Neural cell (in vitro differentiated cells): ENCODE measurements around the gene GPC5. TPM values are rescaled to one million over a fixed set of nuclear protein-coding genes. Genes with fewer than 3 reads are reported as not detected.

Experiments used
- H2AFZ ChIP-seq: fragments of 200-600, 300-800 bp; sonication (generic), shearing (Covaris generic); 2 replicates; pipeline ENCODE4 v1.6.0; 2014; ENCODE audit warnings: low read depth, mild to moderate bottlenecking, antibody characterized with exemption, low read length, moderate library complexity
- H3F3A ChIP-seq: fragments of 200-600 bp; shearing (Covaris generic); 2 replicates; pipeline ENCODE4 v1.6.1; 2016; ENCODE audit warnings: mild to moderate bottlenecking, moderate library complexity, mixed read lengths, antibody characterized with exemption, low read length; ENCODE audit not compliant: insufficient read depth, poor library complexity, severe bottlenecking
- H3K27ac ChIP-seq: fragments of 200-600, 300-800 bp; sonication (generic), shearing (Covaris generic); 2 replicates; pipeline ENCODE4 v1.5.1; 2014; ENCODE audit warnings: mild to moderate bottlenecking, low read length, moderate library complexity
- H3K27me3 ChIP-seq: fragments of 300-800, 200-600 bp; sonication (generic), shearing (Covaris generic); 2 replicates; pipeline ENCODE4 v1.6.0; 2014; ENCODE audit warnings: mild to moderate bottlenecking, low read depth, low read length, moderate library complexity; ENCODE audit not compliant: insufficient read depth
- H3K36me3 ChIP-seq: fragments of 300-800, 200-600 bp; sonication (generic), shearing (Covaris generic); 2 replicates; pipeline ENCODE4 v1.5.1; 2014; ENCODE audit warnings: mild to moderate bottlenecking, antibody characterized with exemption, low read length, moderate library complexity; ENCODE audit not compliant: insufficient read depth
- H3K4me2 ChIP-seq: fragments of 300-800, 200-600 bp; sonication (generic), shearing (Covaris generic); 2 replicates; pipeline ENCODE4 v1.6.0; 2014; ENCODE audit warnings: mild to moderate bottlenecking, low read length
- H3K4me3 ChIP-seq: fragments of 300-800, 200-600 bp; sonication (generic), shearing (Covaris generic); 2 replicates; pipeline ENCODE4 v1.5.1; 2014; ENCODE audit warnings: mild to moderate bottlenecking, low read length, moderate library complexity
- H3K79me2 ChIP-seq: fragments of 200-600 bp; shearing (Covaris generic); replicated peaks from 2 replicates; pipeline ENCODE4 v1.6.0; 2014; ENCODE audit warnings: mild to moderate bottlenecking, low read length, moderate library complexity; ENCODE audit not compliant: insufficient read depth
- H3K9ac ChIP-seq: fragments of 300-800, 200-600 bp; sonication (generic), shearing (Covaris generic); 2 replicates; pipeline ENCODE4 v1.6.1; 2016; ENCODE audit warnings: mild to moderate bottlenecking, low read length, mixed read lengths
- H3K9me2 ChIP-seq: fragments of 200-600 bp; shearing (Covaris generic); 2 replicates; pipeline ENCODE4 v1.6.1; 2016; ENCODE audit warnings: mild to moderate bottlenecking, low read length, mixed read lengths; ENCODE audit not compliant: insufficient read depth
- H3K9me3 ChIP-seq: fragments of 200-600, 300-800 bp; sonication (generic), shearing (Covaris generic); 2 replicates; pipeline ENCODE4 v1.6.1; 2016; ENCODE audit warnings: mild to moderate bottlenecking, mixed run types, low read length, moderate library complexity, mixed read lengths
- H4K20me1 ChIP-seq: fragments of 200-600 bp; shearing (Covaris generic); 2 replicates; pipeline ENCODE4 v1.6.1; 2016; ENCODE audit warnings: mild to moderate bottlenecking, mixed run types; ENCODE audit not compliant: insufficient read depth
- CTCF ChIP-seq: fragments of 450-650 bp; IDR thresholded peaks from 2 replicates; pipeline ENCODE4 v1.5.1; 2014; ENCODE audit warnings: antibody characterized with exemption, mild to moderate bottlenecking, moderate library complexity; ENCODE audit not compliant: poor library complexity, severe bottlenecking
- EP300 ChIP-seq: fragments of 450-650 bp; conservative IDR thresholded peaks from 2 replicates; pipeline ENCODE4 v1.6.1; 2014; ENCODE audit warnings: antibody characterized with exemption, mild to moderate bottlenecking, moderate library complexity; ENCODE audit not compliant: poor library complexity, severe bottlenecking
- MXI1 ChIP-seq: fragments of 450-650 bp; conservative IDR thresholded peaks from 2 replicates; pipeline ENCODE4 v1.6.1; 2014; ENCODE audit warnings: antibody characterized with exemption, mild to moderate bottlenecking; ENCODE audit not compliant: poor library complexity, severe bottlenecking
- POLR2AphosphoS5 ChIP-seq: IDR thresholded peaks from 2 replicates; pipeline ENCODE4 v1.6.1; 2012
- SMC3 ChIP-seq: fragments of 450-650 bp; conservative IDR thresholded peaks from 2 replicates; pipeline ENCODE4 v1.6.1; 2014; ENCODE audit warnings: antibody characterized with exemption, mild to moderate bottlenecking, moderate library complexity; ENCODE audit not compliant: poor library complexity
- TAF1 ChIP-seq: IDR thresholded peaks from 2 replicates; pipeline ENCODE4 v1.6.1; 2012; ENCODE audit warnings: low read depth
- polyA plus RNA-seq: library from polyadenylated mRNA; depleted of rRNA; stranded (reverse); fragments of >200 nt; gene quantifications from 2 replicates; pipeline ENCODE4 v1.2.3, GENCODE V29; 2014
- TF ChIP-seq, protein P1 (sequence below): IDR thresholded peaks from 2 replicates; pipeline ENCODE4 v1.6.1; 2012; ENCODE audit warnings: borderline replicate concordance

GPC5 gene
- polyA plus RNA-seq, 1 donor from 2014 or later, result 5.0 TPM

DNA sequence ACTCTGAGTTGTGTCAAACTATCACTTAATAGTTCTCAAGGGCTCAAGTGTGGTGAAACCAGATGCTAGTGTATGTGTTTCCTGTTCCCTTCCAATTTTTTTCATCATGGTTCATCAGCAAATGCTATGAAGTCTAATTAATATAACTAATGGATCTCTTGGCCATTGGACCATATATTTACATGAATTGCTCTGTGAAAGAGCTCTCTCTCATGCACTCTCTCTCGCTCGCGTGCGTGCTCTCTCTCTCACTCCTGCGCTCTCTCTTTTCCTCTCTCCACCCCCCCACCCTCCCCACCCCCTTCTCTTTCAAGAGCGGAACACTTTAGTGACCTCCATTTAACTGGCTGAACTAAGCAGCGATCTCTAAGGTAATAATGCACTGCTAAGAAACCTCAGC, 1281.2 kb downstream of the GPC5 start:
- TF ChIP-seq, protein P1, sequence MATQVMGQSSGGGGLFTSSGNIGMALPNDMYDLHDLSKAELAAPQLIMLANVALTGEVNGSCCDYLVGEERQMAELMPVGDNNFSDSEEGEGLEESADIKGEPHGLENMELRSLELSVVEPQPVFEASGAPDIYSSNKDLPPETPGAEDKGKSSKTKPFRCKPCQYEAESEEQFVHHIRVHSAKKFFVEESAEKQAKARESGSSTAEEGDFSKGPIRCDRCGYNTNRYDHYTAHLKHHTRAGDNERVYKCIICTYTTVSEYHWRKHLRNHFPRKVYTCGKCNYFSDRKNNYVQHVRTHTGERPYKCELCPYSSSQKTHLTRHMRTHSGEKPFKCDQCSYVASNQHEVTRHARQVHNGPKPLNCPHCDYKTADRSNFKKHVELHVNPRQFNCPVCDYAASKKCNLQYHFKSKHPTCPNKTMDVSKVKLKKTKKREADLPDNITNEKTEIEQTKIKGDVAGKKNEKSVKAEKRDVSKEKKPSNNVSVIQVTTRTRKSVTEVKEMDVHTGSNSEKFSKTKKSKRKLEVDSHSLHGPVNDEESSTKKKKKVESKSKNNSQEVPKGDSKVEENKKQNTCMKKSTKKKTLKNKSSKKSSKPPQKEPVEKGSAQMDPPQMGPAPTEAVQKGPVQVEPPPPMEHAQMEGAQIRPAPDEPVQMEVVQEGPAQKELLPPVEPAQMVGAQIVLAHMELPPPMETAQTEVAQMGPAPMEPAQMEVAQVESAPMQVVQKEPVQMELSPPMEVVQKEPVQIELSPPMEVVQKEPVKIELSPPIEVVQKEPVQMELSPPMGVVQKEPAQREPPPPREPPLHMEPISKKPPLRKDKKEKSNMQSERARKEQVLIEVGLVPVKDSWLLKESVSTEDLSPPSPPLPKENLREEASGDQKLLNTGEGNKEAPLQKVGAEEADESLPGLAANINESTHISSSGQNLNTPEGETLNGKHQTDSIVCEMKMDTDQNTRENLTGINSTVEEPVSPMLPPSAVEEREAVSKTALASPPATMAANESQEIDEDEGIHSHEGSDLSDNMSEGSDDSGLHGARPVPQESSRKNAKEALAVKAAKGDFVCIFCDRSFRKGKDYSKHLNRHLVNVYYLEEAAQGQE, result no peak
- TF ChIP-seq CTCF (no peak), MXI1 (no peak), EP300 (no peak)
- Histone ChIP-seq H4K20me1 (no peaks in the 10 kb centered on the region), H3K9me3 (no peaks in the 10 kb centered on the region), H3K27me3 (no peaks in the 10 kb centered on the region), H3K4me3 (no peak overlapping the region), H3K36me3 (no peaks in the 10 kb centered on the region), H2AFZ (no peak overlapping the region), H3F3A (no peaks in the 10 kb centered on the region), H3K9me2 (no peaks in the 10 kb centered on the region), H3K27ac (no peak overlapping the region), H3K79me2 (no peaks in the 10 kb centered on the region), H3K4me2 (no peak overlapping the region), H3K9ac (no peak overlapping the region)

- Histone ChIP-seq H3K9me2 (no peaks in the 10 kb centered on the region), H3K9ac (no peak overlapping the region)
- TF ChIP-seq TAF1 (no peak), MXI1 (no peak)
These were observed 1282.8 kb downstream of the GPC5 start for GRCh38 chr13:92681239-92681638.

GRCh38 chr13:92682832-92683517, 1284.6 kb downstream of the GPC5 start:
- H3K9ac ChIP-seq, result no peak overlapping the region
- no peaks in the 10 kb centered on the region for H3K79me2 ChIP-seq
- H2AFZ ChIP-seq, result no peak overlapping the region
- H3K9me2 ChIP-seq, result no peaks in the 10 kb centered on the region
- no peaks in the 10 kb centered on the region for H3F3A ChIP-seq
- H3K27me3 ChIP-seq, result no peaks in the 10 kb centered on the region
- TF ChIP-seq CTCF (no peak), TAF1 (no peak), MXI1 (no peak), SMC3 (no peak), POLR2AphosphoS5 (no peak)
- H3K4me3 ChIP-seq, result no peak overlapping the region
- H3K9me3 ChIP-seq, result no peaks in the 10 kb centered on the region
- H3K4me2 ChIP-seq, result no peak overlapping the region
- H4K20me1 ChIP-seq, result no peaks in the 10 kb centered on the region
- H3K27ac ChIP-seq, result no peak overlapping the region
- H3K36me3 ChIP-seq, result no peaks in the 10 kb centered on the region

More at GRCh38 chr13:92681239-92681638, 1282.8 kb downstream of the GPC5 start:
- Histone ChIP-seq H3K9me3 (no peaks in the 10 kb centered on the region), H3K79me2 (no peaks in the 10 kb centered on the region), H3K4me2 (no peak overlapping the region), H3F3A (no peaks in the 10 kb centered on the region), H3K27ac (no peak overlapping the region), H3K27me3 (no peaks in the 10 kb centered on the region), H3K4me3 (no peak overlapping the region), H4K20me1 (no peaks in the 10 kb centered on the region), H2AFZ (no peak overlapping the region), H3K36me3 (no peaks in the 10 kb centered on the region)
